GM12875 (cell line): Measurements from ENCODE around the gene SLC7A9.

Experiments
- H3K4me3 ChIP-seq: one replicate; pipeline ENCODE4 v1.5.1; 2011; ENCODE audit warnings: low read depth, low read length, control low read depth
- CTCF ChIP-seq: IDR thresholded peaks from 2 replicates; pipeline ENCODE4 v1.5.1; 2011; ENCODE audit warnings: low read depth, mild to moderate bottlenecking, control low read depth, inconsistent platforms, low read length, moderate library complexity, borderline replicate concordance; ENCODE audit not compliant: insufficient read depth

SLC7A9 gene

GRCh38 chr19:32863841-32864240, 5.7 kb downstream of the SLC7A9 start:
- TF ChIP-seq CTCF = no peak

DNA sequence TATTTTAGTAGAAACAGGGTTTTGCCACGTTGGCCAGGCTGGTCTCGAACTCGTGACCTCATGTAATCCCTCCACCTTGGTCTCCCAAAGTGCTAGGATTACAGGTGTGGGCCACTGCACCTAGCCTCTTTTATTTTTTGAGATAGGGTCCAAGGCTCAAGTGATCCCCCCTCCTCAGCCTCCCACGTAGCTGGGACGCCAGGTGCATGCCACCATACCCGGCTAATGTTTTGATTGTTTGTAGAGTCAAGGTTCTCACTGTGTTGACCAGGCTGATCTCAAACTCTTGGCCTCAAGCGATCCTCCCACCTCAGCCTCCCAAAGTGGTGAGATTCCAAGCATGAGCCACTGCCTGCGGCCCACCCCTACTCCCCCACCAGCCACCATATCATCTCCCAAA, 6.3 kb downstream of the SLC7A9 start:
- TF ChIP-seq CTCF = no peak
- no peak overlapping the region for H3K4me3 ChIP-seq

More at GRCh38 chr19:32863841-32864240, 5.7 kb downstream of the SLC7A9 start:
- no peak overlapping the region for H3K4me3 ChIP-seq

DNA sequence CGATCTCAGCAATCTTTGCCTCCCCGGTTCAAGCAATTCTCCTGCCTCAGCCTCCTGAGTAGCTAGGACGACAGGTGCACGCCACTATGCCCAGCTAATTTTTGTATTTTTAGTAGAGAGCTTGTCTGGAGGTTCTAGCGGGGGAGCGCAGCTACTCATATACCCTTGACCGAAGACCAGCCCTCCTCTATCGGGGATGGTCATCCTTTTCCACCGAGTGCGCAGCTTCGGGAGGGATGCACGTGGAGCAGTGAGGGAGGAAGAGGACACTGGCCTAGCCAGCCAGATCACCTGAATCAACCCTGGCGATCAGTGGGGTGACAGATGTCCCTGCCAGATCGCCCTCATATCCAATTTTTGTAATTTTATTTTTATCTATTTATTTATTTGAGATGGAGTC, 6.8 kb downstream of the SLC7A9 start:
- TF ChIP-seq CTCF = no peak

GRCh38 chr19:32862173-32862572, 7.4 kb downstream of the SLC7A9 start:
- no peak for TF ChIP-seq CTCF
- no peak overlapping the region for H3K4me3 ChIP-seq

More for the DNA sequence above, 6.8 kb downstream of the SLC7A9 start:
- no peak overlapping the region for H3K4me3 ChIP-seq

- TF ChIP-seq CTCF = no peak
- no peak overlapping the region for H3K4me3 ChIP-seq
These were observed 8.0 kb downstream of the SLC7A9 start for GRCh38 chr19:32861596-32861995.

DNA sequence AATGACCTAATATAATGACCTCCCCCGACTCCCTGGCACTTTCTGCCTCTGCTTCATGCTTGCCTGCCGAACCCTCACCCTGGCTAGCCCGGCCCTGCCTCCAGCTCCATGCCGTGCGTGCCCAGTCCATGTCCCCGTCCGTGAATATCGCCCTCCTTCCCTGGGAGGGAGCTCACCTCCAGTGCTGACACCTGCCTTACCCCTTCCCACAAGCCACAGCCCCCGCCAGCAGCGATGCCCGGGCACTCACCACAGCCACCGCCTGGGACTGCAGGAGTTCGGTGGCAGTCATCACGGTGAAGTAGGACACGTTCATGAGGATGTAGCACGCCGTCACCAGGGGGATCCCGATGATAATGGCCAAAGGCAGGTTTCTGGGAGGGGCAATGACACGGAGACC, 10.0 kb downstream of the SLC7A9 start:
- TF ChIP-seq CTCF = no peak

GRCh38 chr19:32858559-32858958, 11.0 kb downstream of the SLC7A9 start:
- TF ChIP-seq CTCF = no peak
- no peak overlapping the region for H3K4me3 ChIP-seq

More for the DNA sequence above, 10.0 kb downstream of the SLC7A9 start:
- H3K4me3 ChIP-seq = no peak overlapping the region
